Naive B cell (primary cell): Measurements from ENCODE around the gene NAV2. TPM values are rescaled to one million over a fixed set of nuclear protein-coding genes. Genes with fewer than 3 reads are reported as not detected.

Experiments
- ATAC-seq, 2 donors: fragments of 150-1000 bp; cut with Tn5 transposase; 2 replicates each; pipeline ENCODE4 v1.10.0; 2021; ENCODE audit warnings: low read depth in 2 of 2, mild to moderate bottlenecking in 2 of 2, moderate library complexity in 2 of 2
- DNase-seq: peaks from one replicate; pipeline ENCODE4 v3.0.0; 2022
- H3K27ac Mint-ChIP-seq, 6 donors: one replicate each; pipeline ENCODE4 v1.8.0; 2020 to 2022; ENCODE audit warnings: mild to moderate bottlenecking in 6 of 6, mixed read lengths in 6 of 6, moderate library complexity in 5 of 6, inconsistent platforms in 2 of 6
- H3K27me3 Mint-ChIP-seq, 3 donors: one replicate each; pipeline ENCODE4 v1.8.0; 2021 to 2022; ENCODE audit warnings: mixed read lengths in 3 of 3, mild to moderate bottlenecking in 1 of 3
- H3K36me3 Mint-ChIP-seq, 2 donors: one replicate each; pipeline ENCODE4 v1.8.0; 2020 to 2022; ENCODE audit warnings: mixed read lengths in 2 of 2, inconsistent platforms in 1 of 2, mild to moderate bottlenecking in 1 of 2
- H3K4me1 Mint-ChIP-seq, 3 donors: one replicate each; pipeline ENCODE4 v1.8.0; 2020 to 2022; ENCODE audit warnings: mixed read lengths in 3 of 3, inconsistent platforms in 1 of 3, mild to moderate bottlenecking in 1 of 3, moderate library complexity in 1 of 3
- H3K4me3 Mint-ChIP-seq, 8 donors: one replicate each; pipeline ENCODE4 v1.8.0; 2020 to 2022; ENCODE audit warnings: mild to moderate bottlenecking in 8 of 8, mixed read lengths in 8 of 8, moderate library complexity in 8 of 8, inconsistent platforms in 2 of 8
- H3K9me3 Mint-ChIP-seq, 7 donors: one replicate each; pipeline ENCODE4 v1.8.0; 2020 to 2022; ENCODE audit warnings: mixed read lengths in 7 of 7, mild to moderate bottlenecking in 5 of 7, inconsistent platforms in 2 of 7, moderate library complexity in 1 of 7
- polyA plus RNA-seq, 6 donors: library from polyadenylated mRNA; unstranded; fragments of 300-500 nt; fragmentation: Illumina TruSeq; gene quantifications; one replicate each; pipeline ENCODE4 v1.2.3, GENCODE V29; 2021; ENCODE audit warnings: low read depth in 6 of 6

NAV2 gene
- polyA plus RNA-seq, 6 donors from 2014 or later: 0.90 to 3.2 (median 0.94) TPM; not detected in 3

DNA sequence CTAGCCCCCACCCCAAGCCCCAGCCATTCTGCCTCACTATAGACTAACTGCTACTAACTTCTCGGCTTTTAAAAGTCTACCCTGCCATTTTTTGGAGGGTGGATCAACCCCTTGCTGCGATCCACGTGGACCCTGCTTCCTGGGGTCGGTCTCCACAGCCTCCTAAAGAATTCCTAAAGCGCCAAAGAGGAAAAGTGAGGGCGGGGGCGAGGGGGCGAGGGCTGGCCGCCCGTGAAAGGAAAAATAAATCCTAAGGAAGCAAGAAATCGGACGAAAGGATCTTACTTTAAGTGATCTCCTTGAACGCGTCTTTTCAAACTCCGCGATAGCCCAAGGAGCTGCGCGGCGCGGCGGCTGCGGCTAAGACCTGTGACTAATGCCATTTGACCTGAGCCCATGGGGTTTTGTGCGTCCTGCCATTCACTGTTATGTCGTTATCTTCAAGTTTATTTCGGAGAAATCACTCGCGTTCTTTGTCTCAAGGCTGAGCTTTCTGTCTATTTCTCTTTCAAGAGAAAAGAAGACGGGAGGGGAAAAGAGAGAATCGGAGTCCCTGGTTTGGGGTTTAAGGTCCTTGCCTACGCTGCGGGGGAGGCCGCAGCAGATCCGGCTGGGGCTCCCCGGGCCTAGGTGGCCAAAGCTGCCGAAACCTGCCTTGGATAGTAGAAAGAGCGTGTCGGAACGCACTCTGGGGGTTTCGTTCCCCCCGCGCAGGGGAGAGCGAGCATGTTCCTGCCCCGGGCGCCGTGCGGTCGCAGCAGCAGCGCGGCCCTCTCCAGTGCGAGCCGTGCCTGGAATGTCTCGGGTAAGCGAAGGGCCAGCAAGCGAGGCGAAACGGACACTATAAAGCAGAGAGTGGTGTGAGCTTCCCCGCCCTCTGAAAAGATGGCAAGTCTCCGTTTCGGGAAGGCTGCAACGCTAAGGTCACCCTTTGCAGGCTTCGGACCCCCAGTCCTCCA, 450.5 kb downstream of the NAV2 start:
- peaks cover 73 to 89% (median 89%) of the 10 kb centered on the region in 3 donors for H3K27me3 Mint-ChIP-seq
- peaks cover 0 to 45% (median 21%) of the 10 kb centered on the region in 7 donors for H3K9me3 Mint-ChIP-seq
- no peak for ATAC-seq
- peaks cover 9 to 18% (median 10%) of the 10 kb centered on the region in 3 donors for H3K4me1 Mint-ChIP-seq
- peak overlapping the region in 7 of 8 donors; percentile 23 to 78 (median 53) for H3K4me3 Mint-ChIP-seq
- H3K36me3 Mint-ChIP-seq: peaks cover 6 to 24% of the 10 kb centered on the region in 2 donors
- DNase-seq: no peak
- peak overlapping the region in 4 of 6 donors; percentile 38 to 96 (median 87) for H3K27ac Mint-ChIP-seq

DNA sequence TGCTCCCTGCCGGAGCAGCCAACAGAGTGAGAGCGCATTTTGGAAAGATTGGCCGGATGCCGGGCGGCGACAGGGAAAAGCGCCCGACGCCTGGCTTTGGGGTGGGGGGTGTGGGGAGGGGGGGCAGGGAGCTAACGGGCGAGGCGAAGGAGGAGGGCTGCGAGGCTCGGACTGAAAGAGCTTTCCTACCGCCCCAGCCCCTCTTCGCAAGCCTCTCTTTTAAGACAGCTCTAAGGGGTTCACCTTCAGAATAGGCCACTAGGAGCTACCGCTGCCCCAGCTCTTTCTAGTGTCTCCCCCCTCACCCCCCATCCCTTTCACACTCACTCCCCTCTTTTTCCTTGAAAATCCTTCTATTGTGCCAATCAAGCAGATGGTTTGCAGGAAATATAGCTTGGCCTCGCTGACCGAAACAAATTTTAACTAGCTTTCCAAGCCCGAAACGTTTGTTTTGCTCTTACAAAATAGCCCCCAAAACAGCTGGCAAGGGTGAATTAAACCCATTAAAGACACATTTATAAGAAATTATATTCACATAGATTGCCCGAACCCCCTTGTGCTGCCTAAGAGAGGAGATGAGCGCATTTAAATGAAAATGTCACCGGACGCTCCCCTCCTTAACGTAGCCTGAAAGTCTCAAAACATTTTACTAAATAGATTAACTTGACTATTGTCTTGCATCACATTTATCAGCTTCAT, 451.3 kb downstream of the NAV2 start:
- Mint-ChIP-seq H3K9me3 (peaks cover 0 to 38% (median 17%) of the 10 kb centered on the region in 7 donors), H3K27ac (peak overlapping the region in 2 of 6 donors; percentile 57 to 82), H3K4me1 (peaks cover 9 to 18% (median 10%) of the 10 kb centered on the region in 3 donors), H3K27me3 (peaks cover 69 to 87% (median 83%) of the 10 kb centered on the region in 3 donors), H3K4me3 (peak overlapping the region in 7 of 8 donors; percentile 1 to 78 (median 48)), H3K36me3 (peaks cover 6 to 15% of the 10 kb centered on the region in 2 donors)
- no peak for ATAC-seq
- no peak for DNase-seq
